Left ventricle myocardium inferior (tissue), 1 donor: ENCODE data around the gene PCID2. TPM values are rescaled to one million over a fixed set of nuclear protein-coding genes. Genes with fewer than 3 reads are reported as not detected.

Source experiments
- DNase-seq: peaks from one replicate; pipeline ENCODE4 v3.0.0-alpha.2; 2020
- H3K27ac ChIP-seq: fragments of 200-600 bp; replicated peaks from 2 replicates; pipeline ENCODE4 v1.8.0; 2021
- H3K27me3 ChIP-seq: fragments of 200-600 bp; 2 replicates; pipeline ENCODE4 v1.8.0; 2021; ENCODE audit warnings: low read depth
- H3K36me3 ChIP-seq: fragments of 200-600 bp; 2 replicates; pipeline ENCODE4 v1.8.0; 2021
- H3K4me1 ChIP-seq: fragments of 200-600 bp; 2 replicates; pipeline ENCODE4 v1.8.0; 2021
- H3K4me3 ChIP-seq: fragments of 200-600 bp; 2 replicates; pipeline ENCODE4 v1.8.0; 2021; ENCODE audit warnings: mild to moderate bottlenecking, moderate library complexity
- H3K9me3 ChIP-seq: fragments of 200-600 bp; replicated peaks from 2 replicates; pipeline ENCODE4 v1.8.0; 2021
- CTCF ChIP-seq: fragments of 200-600 bp; IDR thresholded peaks from 2 replicates; pipeline ENCODE4 v1.8.0; 2021; ENCODE audit warnings: antibody characterized with exemption, mild to moderate bottlenecking, borderline replicate concordance
- intact Hi-C: fragments of 100-400 bp; cut with micrococcal nuclease; formaldehyde crosslinking; loops from one replicate; pipeline ENCODE4 v1.11.0; 2022
- total RNA-seq: library from RNA; stranded (reverse); fragmentation: NEBNext Ultra II Directional; extraction: Animal tissue kit (Norgen Biotek cat#: 25700); gene quantifications from one replicate; pipeline ENCODE4 v1.2.1, GENCODE V29; 2021
- donor health status: DM: no; HTN: yes; CAD: no; lungs with severe emphysema.

Gene PCID2
- total RNA-seq, 1 donor from 2014 or later, result 54.5 TPM

DNA sequence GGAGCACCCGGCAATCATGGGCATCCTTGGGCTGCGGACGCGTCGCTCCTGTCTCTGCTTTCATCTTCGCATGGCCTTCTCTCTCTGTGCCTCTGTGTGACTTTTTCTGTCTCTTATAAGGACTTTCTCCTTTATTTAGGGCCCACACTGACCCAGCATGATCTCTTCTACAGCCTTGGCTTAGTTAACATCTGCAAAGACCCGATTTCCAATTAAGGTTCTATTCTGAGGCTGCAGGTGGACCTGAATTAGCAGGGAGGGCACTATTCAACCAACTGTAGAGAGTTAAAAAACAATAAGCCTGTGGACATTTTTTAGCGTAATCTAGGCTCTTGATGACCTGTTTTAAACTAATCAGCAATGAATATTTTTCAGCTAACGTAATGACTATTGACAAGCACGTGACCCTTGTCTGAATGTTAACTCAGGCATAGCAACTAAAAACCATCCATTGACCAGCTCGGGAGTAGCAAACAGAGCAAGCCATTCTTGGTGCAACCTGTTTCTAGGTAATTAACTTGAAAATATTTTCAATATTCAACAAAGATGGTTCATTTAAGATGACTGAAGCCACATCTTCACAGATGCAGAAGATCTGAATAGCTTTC lies 70.7 kb downstream of the PCID2 start:
- H3K36me3 ChIP-seq, result no peaks in the 10 kb centered on the region
- H3K27me3 ChIP-seq, result no peaks in the 10 kb centered on the region
- H3K4me3 ChIP-seq, result no peak overlapping the region
- TF ChIP-seq CTCF, result no peak
- intact Hi-C loops, result no loop called here
- no peak overlapping the region for H3K27ac ChIP-seq
- no peak for DNase-seq
- no peaks in the 10 kb centered on the region for H3K9me3 ChIP-seq
- no peaks in the 10 kb centered on the region for H3K4me1 ChIP-seq

DNA sequence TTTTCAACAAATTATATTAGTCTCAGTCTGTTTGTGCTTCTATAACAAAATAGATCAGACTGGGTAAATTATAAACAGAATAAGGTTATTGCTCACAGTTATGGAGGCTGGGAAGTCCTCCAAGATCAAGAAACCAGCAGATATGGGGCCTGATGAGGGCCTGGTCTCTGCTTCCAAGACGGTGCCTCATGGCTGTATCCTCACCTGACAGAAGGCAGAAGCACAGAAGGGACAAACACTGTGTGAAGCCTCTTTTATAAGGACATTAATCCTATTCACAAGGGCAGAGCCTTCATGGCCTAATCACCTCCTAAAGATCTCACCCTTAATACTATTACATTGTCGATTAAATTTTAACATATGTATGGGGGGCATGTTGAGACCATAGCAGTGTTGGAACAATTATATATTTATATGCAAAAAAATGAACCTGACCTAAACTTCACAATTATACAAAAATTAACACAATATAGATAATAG lies 73.1 kb downstream of the PCID2 start:
- Histone ChIP-seq H3K27ac (no peak overlapping the region), H3K9me3 (no peaks in the 10 kb centered on the region), H3K27me3 (no peaks in the 10 kb centered on the region), H3K4me3 (no peak overlapping the region), H3K36me3 (no peaks in the 10 kb centered on the region), H3K4me1 (peaks cover under 1% of the 10 kb centered on the region)
- TF ChIP-seq CTCF, result no peak
- intact Hi-C loops, result no loop called here
- no peak for DNase-seq

DNA sequence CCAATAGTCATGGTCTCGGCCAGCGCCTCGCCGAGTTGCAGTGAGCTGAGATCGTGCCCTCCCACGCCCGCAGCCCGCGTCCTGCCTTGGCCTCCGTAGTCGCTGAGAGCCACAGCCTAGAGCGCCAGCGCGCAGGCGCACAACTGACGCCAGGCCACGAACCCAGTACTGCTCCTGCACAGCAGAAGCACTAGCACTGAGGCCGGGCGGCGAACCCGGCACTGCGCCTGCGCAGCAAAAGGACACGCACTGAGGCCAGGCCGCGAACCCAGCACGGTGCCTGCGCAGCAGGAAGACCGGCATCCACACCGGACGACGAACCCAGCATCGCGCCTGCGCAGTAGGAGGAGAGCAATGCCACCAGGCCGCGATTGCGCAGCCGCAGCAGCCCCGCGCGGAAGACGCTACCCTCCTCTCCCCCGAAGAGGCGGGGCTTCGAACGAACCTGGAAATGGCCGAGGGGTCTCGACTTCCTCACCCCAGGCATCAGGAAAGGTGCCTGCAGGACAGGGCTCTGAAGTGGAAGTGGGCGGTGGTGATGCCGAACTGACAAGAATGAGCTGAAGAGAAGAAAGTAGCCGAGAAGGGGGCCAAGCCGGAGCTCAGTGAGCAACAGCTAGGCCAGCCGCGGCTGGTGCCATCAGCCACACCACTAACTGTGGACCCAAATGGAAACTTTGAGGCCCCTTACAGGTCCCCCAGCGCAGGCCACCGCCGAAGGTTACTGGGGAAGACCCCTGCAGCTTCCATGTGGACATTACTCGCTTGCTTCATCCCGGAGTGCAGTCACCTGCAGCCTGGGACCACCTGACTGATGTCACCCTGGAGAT lies 78.3 kb downstream of the PCID2 start:
- no peak overlapping the region for H3K27ac ChIP-seq
- DNase-seq, result no peak
- no peak for TF ChIP-seq CTCF
- no peaks in the 10 kb centered on the region for H3K9me3 ChIP-seq
- intact Hi-C loops, result no loop called here
- H3K27me3 ChIP-seq, result peaks cover 17% of the 10 kb centered on the region
- peak overlapping the region; percentile 55 for H3K4me3 ChIP-seq
- peaks cover 5% of the 10 kb centered on the region for H3K4me1 ChIP-seq
- no peaks in the 10 kb centered on the region for H3K36me3 ChIP-seq

DNA sequence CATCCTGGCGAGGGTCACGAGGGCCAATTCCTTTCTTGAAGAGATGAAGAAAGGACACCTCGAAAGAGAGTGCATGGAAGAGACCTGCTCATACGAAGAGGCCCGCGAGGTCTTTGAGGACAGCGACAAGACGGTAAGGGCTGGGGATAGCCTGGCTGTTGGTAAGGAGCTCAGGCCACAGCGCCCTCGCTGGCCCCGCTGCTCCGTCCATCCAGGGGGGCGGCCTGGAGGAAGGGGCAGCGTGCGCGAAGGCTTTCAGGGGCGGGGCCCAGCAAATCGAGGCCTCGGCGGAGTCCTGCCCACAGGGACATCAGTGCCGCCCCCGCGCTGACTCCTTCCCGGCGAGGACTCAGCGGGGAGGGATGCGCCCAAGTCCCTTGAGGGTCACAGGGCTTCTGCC lies 79.0 kb downstream of the PCID2 start:
- DNase-seq, result no peak
- intact Hi-C loops, result no loop called here
- no peak for TF ChIP-seq CTCF
- peak overlapping the region; percentile 55 for H3K4me3 ChIP-seq
- peaks cover 17% of the 10 kb centered on the region for H3K27me3 ChIP-seq
- no peak overlapping the region for H3K27ac ChIP-seq
- peaks cover 5% of the 10 kb centered on the region for H3K4me1 ChIP-seq
- no peaks in the 10 kb centered on the region for H3K36me3 ChIP-seq
- no peaks in the 10 kb centered on the region for H3K9me3 ChIP-seq

Other genes starting within 250 kb of the PCID2 start
- 41.2 TPM for gene MCF2L, start 239.5 kb downstream of the PCID2 start, total RNA-seq
- not detected for gene F7, start 102.9 kb downstream of the PCID2 start, total RNA-seq
- 3.5 TPM for gene F10, start 85.9 kb downstream of the PCID2 start, total RNA-seq
- gene PROZ, start 50.0 kb downstream of the PCID2 start, total RNA-seq, result not detected
- 122 TPM for gene CUL4A, start 944 bp upstream of the PCID2 start, total RNA-seq
- gene LAMP1, start 88.6 kb upstream of the PCID2 start, total RNA-seq, result 96.1 TPM
- 1.6 TPM for gene GRTP1, start 155.5 kb upstream of the PCID2 start, total RNA-seq
- 484 TPM for gene ADPRHL1, start 244.8 kb upstream of the PCID2 start, total RNA-seq